Heart right ventricle (tissue), 16 donors: ENCODE data around the gene SFT2D1. TPM values are rescaled to one million over a fixed set of nuclear protein-coding genes. Genes with fewer than 3 reads are reported as not detected.
A peak's percentile ranks its signal among the peaks of the same experiment; 100 is the strongest.

Experiments used
- ATAC-seq, 8 donors: fragments of 200-7000 bp; cut with Tn5 transposase; one replicate each; pipeline ENCODE4 v1.9.1; 2020; ENCODE audit warnings: mild to moderate bottlenecking in 8 of 8, moderate library complexity in 8 of 8, moderate number of reproducible peaks in 1 of 8
- DNase-seq, 2 donors: peaks; one replicate each; pipeline ENCODE4 v3.0.0-alpha.2; 2020
- H3K27ac ChIP-seq, 10 donors: fragments of 200-600 bp; sonication (generic) in 2 of 10; one replicate each; pipeline versions ENCODE4 v1.5.0 to v1.8.0; 2020 to 2022; ENCODE audit warnings: mild to moderate bottlenecking in 3 of 10
- H3K27me3 ChIP-seq, 7 donors: fragments of 200-600 bp; one replicate each; pipeline ENCODE4 v1.8.0; 2021 to 2022; ENCODE audit warnings: mild to moderate bottlenecking in 2 of 7
- H3K36me3 ChIP-seq, 9 donors: fragments of 200-600 bp; sonication (generic) in 1 of 9; one replicate each; pipeline versions ENCODE4 v1.5.0 to v1.8.0; 2020 to 2022; ENCODE audit warnings: mild to moderate bottlenecking in 2 of 9
- H3K4me1 ChIP-seq, 9 donors: fragments of 200-600 bp; sonication (generic) in 1 of 9; one replicate each; pipeline versions ENCODE4 v1.5.0 to v1.8.0; 2020 to 2022; ENCODE audit warnings: mild to moderate bottlenecking in 4 of 9
- H3K4me3 ChIP-seq, 10 donors: fragments of 200-600 bp; sonication (generic) in 2 of 10; one replicate each; pipeline versions ENCODE4 v1.5.0 to v1.8.0; 2020 to 2022; ENCODE audit warnings: mild to moderate bottlenecking in 7 of 10, moderate library complexity in 2 of 10
- H3K9me3 ChIP-seq, 11 donors: fragments of 200-600 bp in 10 of 11; sonication (generic) in 2 of 11; one replicate each; pipeline versions ENCODE4 v1.5.0 to v1.8.0; 2013 to 2022; ENCODE audit warnings: mild to moderate bottlenecking in 2 of 11, control low read depth in 1 of 11, moderate library complexity in 1 of 11
- CTCF ChIP-seq, 9 donors: fragments of 200-600 bp; sonication (generic) in 2 of 9; IDR thresholded peaks; one replicate each; pipeline versions ENCODE4 v1.5.0 to v1.8.0; 2021 to 2022; ENCODE audit warnings: antibody characterized with exemption in 9 of 9, mild to moderate bottlenecking in 5 of 9, moderate library complexity in 1 of 9
- WGBS, 2 donors: extraction: QIAGEN DNeasy Blood & Tissue Kit; methylation state at CpG; one replicate each; pipeline ENCODE4 v1.1.7; 2013; ENCODE audit warnings: inconsistent platforms in 1 of 2; 5-methylcytosine and 5-hydroxymethylcytosine counted together
- intact Hi-C, 10 donors: fragments of 100-400 bp; cut with DNase I; formaldehyde crosslinking; loops; one replicate each; pipeline versions ENCODE4 v1.11.1 to v1.14.2; 2022
- polyA plus RNA-seq, 2 donors: library from polyadenylated mRNA; stranded (reverse); fragments of 200-250 nt; gene quantifications; one replicate each; pipeline ENCODE4 v1.2.3, GENCODE V29; 2013
- total RNA-seq, 10 donors: library from RNA; stranded (reverse); fragmentation: NEBNext Ultra II Directional in 3 of 10; extraction: Animal tissue kit (Norgen Biotek cat#: 25700) in 3 of 10; gene quantifications; one replicate each; pipeline versions ENCODE4 v1.2.1 to v1.2.4, GENCODE V29; 2021 to 2023
- donor health status: Arrhythmogenic right ventricular cardiomyopathy.
- donor health status: ischemic (EF 13 %, LVEDD 7.1; RV severe dilation, severe dysfunction).
- donor health status: healthy with polysubstance abuse.
- donor health status: DM: no; HTN: yes; CAD: no.
- donor health status: DM: no; HTN: no; CAD: no.
- donor health status: ischemic (EF 25% LVEDD 6.9; RV normal size, moderate dysfunction).
- donor health status: ischemic (EF 25% LVEDD 5.7; RV mildly dilated, moderate dysfunction).
- donor health status: healthy.
- donor health status: DM: yes; HTN: yes; CAD: no.
- donor health status: Ischemic cardiomyopathy.
- donor health status: ischemic (EF 35%, LVEDD 5.7; RV mildly dilated, moderate dysfunction).
- donor health status: nonischemic (EF 11% LVEDD 7.7; RV severe dilation, severe dysfunction).
- donor health status: DM: yes; HTN: yes; CAD: no.
- donor health status: PGD.
- donor health status: ischemic (EF 29% LVEDD 5.4; RV normal size, mild dysfunction).
- donor health status: nonischemic (EF 23%, LVEDD 6.1; RV moderate dilation, normal function).

The SFT2D1 gene
- total and polyA plus RNA-seq, 12 donors: 15.6 to 43.6 (median 22.1) TPM

- Histone ChIP-seq H3K27ac (no peak overlapping the region), H3K36me3 (peaks cover 0 to 54% (median 15%) of the 10 kb centered on the region in 9 donors), H3K4me1 (peaks cover 2 to 49% (median 27%) of the 10 kb centered on the region in 9 donors), H3K9me3 (no peaks in the 10 kb centered on the region), H3K27me3 (no peaks in the 10 kb centered on the region), H3K4me3 (no peak overlapping the region)
- TF ChIP-seq CTCF (IDR thresholded peaks at IDR 0.05): no peak
- DNase-seq: no peak
- no peak for ATAC-seq
- WGBS, 2 donors: 81 to 83% methylated on average over 13 of the region's 13 CpGs
- intact Hi-C loops: no loop called here
These were observed 10.6 kb downstream of the SFT2D1 start for GRCh38 chr6:166331503-166332415.

GRCh38 chr6:166330612-166331011 is 11.7 kb downstream of the SFT2D1 start:
- DNase-seq (peak; percentile 67 to 71), ATAC-seq (peak; percentile 69 to 92 (median 86))
- TF ChIP-seq CTCF (IDR thresholded peaks at IDR 0.05): peak in 5 of 9 donors; percentile 24 to 53 (median 37)
- Histone ChIP-seq H3K27ac (peak overlapping the region in 1 of 10 donors; percentile 14), H3K4me1 (peaks cover 2 to 39% (median 21%) of the 10 kb centered on the region in 9 donors), H3K9me3 (no peaks in the 10 kb centered on the region), H3K27me3 (no peaks in the 10 kb centered on the region), H3K4me3 (no peak overlapping the region), H3K36me3 (peaks cover 0 to 54% (median 17%) of the 10 kb centered on the region in 9 donors)
- intact Hi-C loops: no loop called here
- 12 to 19% methylated on average over 11 of the region's 11 CpGs for WGBS, 2 donors

- no peak overlapping the region for H3K27ac ChIP-seq
- no peaks in the 10 kb centered on the region for H3K9me3 ChIP-seq
- H3K36me3 ChIP-seq: peaks cover 0 to 90% (median 26%) of the 10 kb centered on the region in 9 donors
- TF ChIP-seq CTCF (IDR thresholded peaks at IDR 0.05): no peak
- intact Hi-C loops: loop anchor here in 1 of 10 donors (5.0 kb wide), 1 partner anchor 57 kb away; the partner anchor contains the start of gene MPC1
- 81 to 87% methylated on average over 6 of the region's 6 CpGs for WGBS, 2 donors
- ATAC-seq: no peak
- peaks cover 0 to 8% (median 6%) of the 10 kb centered on the region in 9 donors for H3K4me1 ChIP-seq
- H3K27me3 ChIP-seq: no peaks in the 10 kb centered on the region
- no peak for DNase-seq
- no peak overlapping the region for H3K4me3 ChIP-seq
These were observed 16.8 kb downstream of the SFT2D1 start for GRCh38 chr6:166325383-166326042.

- Histone ChIP-seq H3K27ac (no peak overlapping the region), H3K4me3 (no peak overlapping the region), H3K27me3 (no peaks in the 10 kb centered on the region), H3K36me3 (peaks cover 0 to 99% (median 23%) of the 10 kb centered on the region in 9 donors), H3K4me1 (peaks cover 0 to 11% (median 0%) of the 10 kb centered on the region in 9 donors), H3K9me3 (no peaks in the 10 kb centered on the region)
- intact Hi-C loops: no loop called here
- ATAC-seq (no peak), DNase-seq (no peak)
- 88 to 93% methylated on average over 5 of the region's 5 CpGs for WGBS, 2 donors
- TF ChIP-seq CTCF (IDR thresholded peaks at IDR 0.05): no peak
These were observed 18.9 kb downstream of the SFT2D1 start for GRCh38 chr6:166323395-166323794.
